HG02571 (cell line): Measurements from ENCODE around the gene CD79B.

Experiments used
- ATAC-seq: cut with Tn5 transposase; IDR thresholded peaks from one replicate; pipeline ENCODE4 v1.9.1; 2021; ENCODE audit warnings: mild to moderate bottlenecking, moderate library complexity; ENCODE audit not compliant: unreplicated experiment

The CD79B gene

DNA sequence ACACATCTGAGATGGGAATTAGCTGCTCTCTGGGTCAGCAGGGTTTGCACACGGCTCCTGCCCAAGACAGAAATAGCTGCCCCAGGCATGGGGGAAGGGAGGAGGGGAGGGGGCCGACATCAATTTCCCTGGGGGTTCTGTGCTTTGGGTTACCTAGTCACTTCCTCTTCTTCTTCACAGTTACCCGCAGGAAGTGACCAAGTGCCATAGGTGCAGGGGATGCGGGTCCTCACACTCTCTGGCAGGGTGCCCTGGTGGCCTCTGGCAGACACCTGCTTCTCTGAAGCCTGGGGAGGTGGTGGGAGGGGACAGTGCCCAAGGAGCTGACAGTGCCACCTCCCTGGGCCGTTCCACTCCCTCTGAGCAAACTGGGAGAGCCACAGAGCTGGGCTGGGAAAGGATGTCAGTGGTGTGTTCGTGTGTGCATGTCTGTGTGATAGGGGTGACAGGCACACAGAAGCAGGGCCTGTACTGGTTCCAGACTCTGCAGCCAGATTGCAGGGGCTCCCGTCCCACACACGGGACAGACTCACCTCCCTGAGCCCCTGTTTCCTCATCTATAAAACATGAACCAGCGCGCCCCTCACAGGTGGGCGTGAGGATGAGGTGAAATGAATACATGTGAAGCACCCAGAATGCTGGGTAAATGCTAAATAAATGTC lies 22.4 kb upstream of the CD79B start:
- no peak for ATAC-seq

DNA sequence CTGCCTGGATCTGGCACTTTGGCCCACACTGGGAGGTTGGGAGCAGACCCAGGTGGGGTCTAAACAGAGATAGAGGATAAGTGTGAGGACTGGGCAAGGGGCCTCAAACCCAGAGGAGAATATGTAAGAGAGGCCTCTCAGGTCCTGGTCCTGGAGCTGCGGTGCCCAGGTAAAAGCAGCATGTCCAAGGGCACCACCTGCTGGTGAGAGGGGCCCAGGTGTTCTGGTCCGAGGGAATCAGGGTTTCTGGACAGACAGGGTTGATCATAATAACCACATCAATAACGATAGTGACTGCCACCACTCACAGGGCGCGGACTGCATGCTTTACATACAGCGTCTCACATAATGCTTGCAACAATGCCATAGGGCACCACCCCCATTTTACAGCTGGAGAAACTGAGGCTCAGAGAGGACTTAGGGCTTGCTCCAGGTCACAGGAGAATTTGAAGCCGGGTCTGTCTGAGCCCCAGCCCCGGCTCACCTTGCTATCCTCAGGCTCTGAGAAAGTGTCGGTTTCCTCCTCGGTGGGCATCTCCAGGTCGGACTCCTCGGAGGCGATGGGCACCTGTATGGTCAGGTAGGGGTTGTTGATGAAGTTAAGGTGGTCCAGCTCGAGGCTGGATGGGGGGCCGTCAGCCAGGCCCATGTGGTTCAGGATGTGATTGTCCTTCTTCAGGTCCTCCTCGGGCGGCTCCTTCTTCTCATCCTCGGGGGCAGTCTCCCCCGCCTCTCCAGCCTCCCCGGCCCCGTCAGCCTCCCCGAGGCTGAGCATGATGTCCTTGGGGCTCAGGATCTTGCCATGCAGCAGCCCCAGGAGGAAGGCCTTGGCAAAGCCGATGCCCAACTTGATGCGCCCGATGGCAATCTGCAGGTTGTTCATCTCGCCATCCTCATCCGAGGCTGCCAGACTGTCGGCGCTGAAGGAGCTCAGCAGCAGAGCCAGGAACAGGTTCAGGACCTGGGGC lies 19.1 kb upstream of the CD79B start:
- no peak for ATAC-seq

DNA sequence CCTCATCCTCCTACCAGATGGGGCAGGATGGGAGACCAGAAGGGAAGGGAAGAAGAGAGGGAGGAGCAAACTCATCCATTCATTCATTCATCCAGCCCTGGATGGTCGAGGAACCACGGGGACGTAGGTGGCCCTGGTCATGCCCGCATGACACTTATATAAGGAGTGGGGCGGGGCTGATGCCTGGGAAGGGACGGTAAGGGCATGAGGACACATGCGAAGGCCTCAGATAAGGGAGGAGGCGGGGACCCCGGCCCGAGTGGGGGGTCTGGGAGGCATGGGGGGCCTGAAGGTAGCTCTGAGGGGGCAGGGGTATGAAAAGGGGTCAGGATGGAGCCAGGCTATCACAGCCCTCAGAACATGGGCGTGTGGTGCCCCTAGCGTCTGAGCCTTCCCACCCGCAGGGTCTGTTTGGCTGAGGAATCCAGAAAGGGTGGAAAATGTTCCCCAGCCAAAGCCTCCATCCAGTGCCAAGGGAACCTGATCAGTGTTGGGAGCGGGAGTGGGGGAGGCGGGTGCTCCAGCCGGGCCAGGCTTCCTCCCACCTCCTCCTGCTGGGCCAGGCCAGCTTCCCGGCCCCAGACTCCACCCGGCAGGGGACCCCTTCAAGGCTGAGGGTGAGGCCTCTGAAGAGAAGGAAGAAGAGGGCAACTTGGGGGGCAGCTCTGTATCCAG lies 17.6 kb upstream of the CD79B start:
- ATAC-seq = no peak

GRCh38 chr17:63948521-63948920 lies 16.4 kb upstream of the CD79B start:
- no peak for ATAC-seq

DNA sequence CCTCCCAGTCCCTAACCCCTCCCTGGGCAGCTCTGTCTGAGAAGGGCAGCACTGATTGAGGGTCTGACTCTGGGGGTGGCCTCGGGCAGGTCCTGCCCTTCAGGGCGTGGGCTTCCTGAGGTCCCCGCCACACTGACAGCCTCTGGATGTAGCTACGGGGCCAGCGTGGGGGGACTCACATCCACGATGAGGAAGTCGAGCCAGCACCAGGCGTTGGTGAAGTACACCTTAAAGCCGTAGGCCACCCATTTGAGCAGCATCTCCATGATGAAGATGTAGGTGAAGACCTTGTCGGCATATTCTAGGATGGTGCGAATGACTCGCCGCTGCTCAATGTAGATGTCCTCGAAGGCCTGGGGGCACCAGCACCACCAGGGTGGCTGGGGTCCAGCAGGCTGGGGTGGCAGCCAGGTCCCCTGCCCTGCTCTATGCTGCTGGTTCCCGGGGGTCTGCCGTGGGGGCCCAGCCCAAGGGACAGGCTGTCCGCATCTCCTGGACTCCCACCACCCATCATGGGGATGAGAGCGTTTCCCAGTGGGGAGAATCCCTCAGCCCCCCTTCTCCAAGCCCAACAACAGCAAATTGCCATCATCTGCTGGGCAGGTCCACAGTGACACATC lies 15.7 kb upstream of the CD79B start:
- ATAC-seq = no peak

DNA sequence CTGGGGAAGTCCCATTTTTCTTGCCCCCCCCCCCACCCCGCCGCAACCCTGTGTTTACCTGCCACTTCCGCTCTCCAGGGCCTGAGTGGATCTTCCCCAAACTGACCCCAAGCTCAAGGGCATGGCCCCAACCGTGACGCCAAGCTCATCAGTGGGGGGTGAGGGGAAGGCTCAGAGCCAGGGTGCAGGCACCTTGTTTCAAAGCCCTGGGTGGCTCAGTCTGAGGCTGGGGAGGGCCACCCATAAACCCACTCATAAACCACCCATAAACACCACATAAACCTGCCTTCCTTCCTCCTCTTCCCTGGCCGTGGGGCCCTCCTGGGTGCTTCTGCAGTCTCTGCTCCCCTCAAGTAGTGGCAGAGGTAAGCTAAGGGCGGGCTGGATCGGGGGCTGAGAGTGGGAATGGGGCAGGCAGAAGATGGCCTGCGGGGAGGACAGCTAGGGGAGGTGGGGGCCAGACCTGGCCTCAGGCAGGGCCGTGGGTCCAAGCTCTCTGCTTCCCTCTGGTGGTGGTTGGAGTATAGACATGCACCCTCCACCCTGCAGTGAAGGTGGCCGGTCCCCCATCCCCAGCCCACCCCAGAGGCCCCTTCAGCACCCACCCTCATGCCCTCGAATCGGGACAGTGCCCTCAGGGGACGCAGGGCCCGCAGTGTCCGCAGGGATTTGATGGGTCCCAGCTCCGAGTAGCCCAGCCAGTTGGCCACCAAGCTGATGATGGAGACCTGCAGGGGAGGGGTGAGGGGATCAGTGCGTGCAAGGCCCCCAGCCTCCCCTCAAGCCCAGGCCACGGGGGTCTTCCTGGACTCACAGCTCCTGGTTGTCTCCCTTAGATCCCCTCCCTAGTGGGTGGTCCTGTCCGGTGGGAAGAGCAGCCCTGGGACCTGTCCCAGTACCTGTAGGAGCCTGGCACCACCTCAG lies 14.6 kb upstream of the CD79B start:
- ATAC-seq = peak; percentile 78

DNA sequence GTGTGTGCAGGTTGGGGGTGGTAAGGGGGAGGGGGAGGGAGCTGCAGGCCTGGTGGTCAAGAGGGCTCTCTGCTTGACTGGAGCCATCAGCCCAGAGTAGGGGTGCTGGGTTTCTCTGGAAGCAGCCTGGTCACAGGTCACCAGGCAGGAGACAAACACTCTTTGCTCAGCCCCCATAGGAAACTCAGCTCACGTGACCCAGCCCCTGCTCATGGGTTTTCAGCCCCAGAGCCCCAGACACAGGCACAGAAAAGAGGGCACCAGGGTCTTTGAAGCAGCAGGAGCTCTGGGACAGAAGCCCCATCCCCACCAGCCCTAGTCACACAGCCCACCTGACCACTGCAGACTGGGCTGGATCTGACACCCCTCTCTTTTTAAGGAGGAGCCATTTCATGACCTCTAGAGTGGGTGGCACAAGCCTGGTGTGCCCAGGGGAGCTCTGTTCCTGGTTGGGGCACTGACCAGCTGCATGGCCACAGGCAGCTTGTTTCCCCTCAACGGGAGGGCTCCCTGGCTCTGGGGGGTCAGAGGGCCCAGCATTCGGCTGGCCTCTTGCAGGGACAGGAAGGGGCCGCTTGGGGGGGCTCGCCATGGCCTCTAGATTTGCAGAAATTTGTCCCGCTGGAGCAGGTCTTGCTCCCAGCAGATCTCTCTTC lies 13.8 kb upstream of the CD79B start:
- no peak for ATAC-seq

DNA sequence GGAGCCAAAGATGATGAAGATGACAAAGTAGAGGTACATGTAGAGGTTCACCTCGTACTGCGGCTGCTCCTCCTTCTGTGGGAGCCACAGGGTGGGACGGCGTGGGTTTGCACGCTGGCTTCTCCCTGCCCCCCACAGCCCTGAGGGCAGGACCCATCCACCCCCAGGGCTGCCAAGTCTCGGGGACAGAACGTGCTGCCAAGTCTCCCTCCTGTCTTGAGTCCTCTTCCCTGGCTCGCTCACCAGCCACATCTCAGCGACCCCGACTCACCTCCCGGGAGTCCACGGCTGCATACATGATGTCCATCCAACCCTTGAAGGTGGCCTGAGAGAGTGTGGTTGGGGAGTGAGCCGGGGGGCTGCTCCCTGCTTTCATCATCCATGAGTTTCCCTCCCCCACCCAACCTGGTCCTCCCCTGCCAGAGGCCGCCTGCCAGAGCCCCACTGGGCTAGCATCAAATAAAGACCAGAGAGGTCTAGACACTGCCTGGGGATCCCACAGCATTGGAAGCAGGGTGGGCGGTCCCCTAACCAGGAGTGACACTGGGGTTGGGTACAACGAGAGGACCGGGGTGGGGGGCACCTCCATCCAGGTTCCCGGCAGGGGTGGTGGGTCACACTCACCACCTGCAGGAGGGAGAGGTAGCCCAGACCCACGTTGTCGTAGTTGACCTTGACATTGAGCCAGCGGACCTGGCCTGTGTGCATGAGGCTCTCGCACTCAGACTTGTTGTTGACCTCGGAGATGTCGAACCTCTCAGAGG lies 12.8 kb upstream of the CD79B start:
- no peak for ATAC-seq

DNA sequence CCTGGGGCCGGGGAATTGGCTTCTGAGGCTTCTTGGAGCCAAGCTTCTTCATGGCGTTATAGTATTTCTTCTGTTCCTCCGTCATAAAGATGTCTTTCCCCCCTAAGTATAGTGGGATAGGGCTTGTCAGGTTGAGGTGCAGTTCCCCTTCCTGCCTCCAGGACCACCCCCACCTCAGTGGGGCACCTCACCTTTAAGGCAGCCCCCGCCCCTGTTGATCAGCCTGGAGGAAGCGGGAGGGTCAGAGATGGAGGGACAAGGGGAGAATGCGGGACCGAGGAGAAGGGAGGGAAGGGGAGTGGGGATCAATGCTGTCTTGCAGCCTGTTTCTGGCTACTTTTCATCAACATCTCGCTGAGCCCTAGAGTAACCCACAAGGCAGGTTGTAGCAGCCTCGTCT lies 11.6 kb upstream of the CD79B start:
- no peak for ATAC-seq

- no peak for ATAC-seq
Observed at GRCh38 chr17:63942309-63942985, 10.3 kb upstream of the CD79B start.

- ATAC-seq = no peak
Observed at GRCh38 chr17:63941751-63942150, 9.6 kb upstream of the CD79B start.

DNA sequence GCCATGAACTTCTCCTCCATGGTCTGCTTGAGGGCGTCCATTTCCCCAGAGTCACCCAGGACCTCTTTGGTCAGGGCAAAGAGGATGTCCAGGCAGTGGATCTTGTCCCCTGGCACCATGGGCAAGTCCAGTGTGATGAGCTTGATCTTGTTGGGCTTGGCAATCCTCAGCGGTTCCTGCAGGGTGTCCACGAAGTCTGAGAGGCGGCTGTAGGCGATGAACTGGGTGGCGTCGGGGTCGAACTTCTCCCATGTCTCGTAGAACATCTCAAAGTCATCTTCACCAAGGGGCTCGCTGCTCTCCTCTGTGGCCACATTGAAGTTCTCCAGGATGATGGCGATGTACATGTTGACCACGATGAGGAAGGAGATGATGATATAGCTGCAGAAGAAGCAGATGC lies 9.0 kb upstream of the CD79B start:
- no peak for ATAC-seq

DNA sequence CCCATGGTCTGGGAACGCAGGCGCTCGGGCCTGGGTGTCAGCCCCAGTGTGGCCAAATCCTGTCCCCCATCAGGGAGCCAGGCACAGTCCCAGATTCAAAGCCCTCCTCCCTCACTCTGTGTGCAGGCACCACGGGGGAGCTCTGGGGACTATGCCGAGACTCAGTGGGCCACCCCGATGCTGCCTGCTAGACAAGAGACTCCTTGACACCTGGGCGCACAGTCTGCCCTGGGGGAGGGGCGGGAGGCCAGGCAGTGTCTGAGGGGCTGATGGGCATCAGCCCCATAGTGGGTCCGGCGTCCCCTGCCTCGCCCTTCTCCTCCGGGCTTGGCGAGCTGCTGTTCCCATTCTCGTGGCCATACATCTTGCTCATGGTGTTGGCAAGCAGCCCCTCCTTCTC lies 8.5 kb upstream of the CD79B start:
- ATAC-seq = no peak

- no peak for ATAC-seq
Observed at GRCh38 chr17:63939884-63940283, 7.8 kb upstream of the CD79B start.

DNA sequence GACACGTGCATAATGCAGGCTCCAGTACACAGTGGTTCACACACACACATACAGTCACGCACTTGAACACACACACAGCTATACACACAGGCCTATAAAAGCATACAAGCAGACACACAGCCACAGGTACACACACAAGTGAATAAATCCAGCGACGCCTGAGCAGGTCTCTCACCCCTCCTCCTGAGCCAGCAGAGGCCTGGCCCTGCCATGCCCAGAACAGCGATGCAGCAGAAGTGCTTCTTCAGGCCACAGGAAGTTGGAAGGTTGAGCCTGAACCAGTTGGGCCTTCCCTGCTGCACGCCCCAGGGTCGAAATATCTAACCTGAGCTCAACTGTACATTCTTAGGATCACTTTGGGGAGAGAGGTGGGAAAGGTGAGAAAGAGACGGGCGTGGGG lies 7.3 kb upstream of the CD79B start:
- ATAC-seq = no peak

DNA sequence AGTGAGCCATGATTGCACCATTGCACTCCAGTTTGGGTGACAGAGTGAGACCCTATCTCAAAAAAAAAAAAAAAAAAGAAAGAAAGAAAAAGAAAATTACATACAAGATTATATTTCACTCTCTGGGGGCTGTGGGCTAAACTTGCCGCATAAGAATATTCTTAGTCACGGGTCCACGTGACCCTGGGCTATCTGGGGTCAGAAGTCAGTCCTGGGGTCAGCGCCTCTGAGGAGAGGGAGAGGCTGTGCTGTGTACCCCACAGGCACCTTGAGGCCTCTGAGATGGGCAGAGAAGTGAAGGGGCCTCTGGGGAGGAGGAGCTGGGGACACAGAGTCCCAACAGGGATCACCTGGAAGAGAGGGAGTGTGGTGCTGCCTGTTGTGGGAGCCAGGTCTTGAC lies 5.8 kb upstream of the CD79B start:
- no peak for ATAC-seq

DNA sequence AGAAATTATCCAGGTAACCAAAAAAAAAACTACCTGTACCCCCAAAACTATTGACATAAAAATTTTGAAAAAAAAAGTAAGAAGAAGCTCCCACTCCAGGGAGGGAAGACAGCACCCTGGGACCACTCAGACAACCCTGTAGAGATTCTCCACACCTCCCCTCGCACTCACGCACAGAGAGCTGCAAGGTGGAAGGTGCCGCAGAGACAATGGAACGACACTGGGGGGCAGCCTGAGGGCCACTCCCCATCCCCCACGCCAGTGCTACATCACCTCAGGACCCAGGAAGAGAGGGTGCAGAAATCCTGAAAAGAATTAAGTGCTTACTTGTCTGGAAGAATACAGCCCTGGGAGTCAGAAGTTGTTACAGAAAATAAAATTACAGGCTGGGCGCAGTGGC lies 5.2 kb upstream of the CD79B start:
- no peak for ATAC-seq
